Hepatocyte (in vitro differentiated cells): ENCODE data around the gene MED15.

ENCODE experiments used
- CTCF ChIP-seq: fragments of 200-600 bp; sonication (generic); IDR thresholded peaks from 2 replicates; pipeline ENCODE4 v1.5.1; 2016; ENCODE audit warnings: antibody characterized with exemption, mild to moderate bottlenecking; ENCODE audit not compliant: poor library complexity
- EZH2 ChIP-seq: fragments of 200-600 bp; sonication (generic); IDR thresholded peaks from 2 replicates; pipeline ENCODE4 v1.6.1; 2016; ENCODE audit warnings: antibody characterized with exemption, mild to moderate bottlenecking, borderline replicate concordance
- EZH2phosphoT487 ChIP-seq: fragments of 200-600 bp; sonication (generic); IDR thresholded peaks from one replicate; pipeline ENCODE4 v1.6.1; 2018; ENCODE audit warnings: antibody characterized with exemption, mild to moderate bottlenecking, low read depth, moderate library complexity; ENCODE audit not compliant: unreplicated experiment, severe bottlenecking

GRCh38 chr22:20613301-20613700 lies 105.9 kb downstream of the MED15 start:
- TF ChIP-seq CTCF: no peak
- TF ChIP-seq EZH2: no peak
- no peak for TF ChIP-seq EZH2phosphoT487
